HL-60 (cell line): ENCODE results near the gene KRT71.

Experiments used
- DNase-seq, 2 experiments: peaks; one replicate each; pipeline ENCODE4 v3.0.0-alpha.2; 2010 to 2020; ENCODE audit warnings: low read depth in 1 of 2, low spot score in 1 of 2
- H3K27ac ChIP-seq: fragments of 250-450 bp; sonication (Bioruptor Pico); replicated peaks from 2 replicates; pipeline ENCODE4 v1.5.1; 2020; ENCODE audit warnings: mild to moderate bottlenecking, moderate library complexity
- H3K27me3 ChIP-seq: fragments of 250-450 bp; sonication (Bioruptor Pico); 2 replicates; pipeline ENCODE4 v1.5.1; 2021; ENCODE audit warnings: mild to moderate bottlenecking, moderate library complexity; ENCODE audit not compliant: insufficient read depth, poor library complexity, severe bottlenecking
- H3K4me3 ChIP-seq: replicated peaks from 2 replicates; pipeline ENCODE4 v1.5.1; 2011; ENCODE audit warnings: mild to moderate bottlenecking, control low read depth, low read length; ENCODE audit not compliant: insufficient read depth
- GABPA ChIP-seq: IDR thresholded peaks from 2 replicates; pipeline ENCODE4 v1.6.1; 2012; ENCODE audit warnings: low read depth
- POLR2AphosphoS5 ChIP-seq: IDR thresholded peaks from 2 replicates; pipeline ENCODE4 v1.6.1; 2012; ENCODE audit warnings: low read depth
- SPI1 ChIP-seq: IDR thresholded peaks from 2 replicates; pipeline ENCODE4 v1.6.1; 2012; ENCODE audit warnings: low read depth, mild to moderate bottlenecking, borderline replicate concordance
- TF ChIP-seq, protein P1 (sequence below): IDR thresholded peaks from 2 replicates; pipeline ENCODE4 v1.6.1; 2012; ENCODE audit warnings: low read depth; ENCODE audit not compliant: insufficient replicate concordance
- TF ChIP-seq, protein P2 (sequence below): IDR thresholded peaks from one replicate; pipeline ENCODE4 v1.5.1; 2011; ENCODE audit warnings: low read length, control low read depth, inconsistent platforms; ENCODE audit not compliant: insufficient read depth

Gene KRT71

DNA sequence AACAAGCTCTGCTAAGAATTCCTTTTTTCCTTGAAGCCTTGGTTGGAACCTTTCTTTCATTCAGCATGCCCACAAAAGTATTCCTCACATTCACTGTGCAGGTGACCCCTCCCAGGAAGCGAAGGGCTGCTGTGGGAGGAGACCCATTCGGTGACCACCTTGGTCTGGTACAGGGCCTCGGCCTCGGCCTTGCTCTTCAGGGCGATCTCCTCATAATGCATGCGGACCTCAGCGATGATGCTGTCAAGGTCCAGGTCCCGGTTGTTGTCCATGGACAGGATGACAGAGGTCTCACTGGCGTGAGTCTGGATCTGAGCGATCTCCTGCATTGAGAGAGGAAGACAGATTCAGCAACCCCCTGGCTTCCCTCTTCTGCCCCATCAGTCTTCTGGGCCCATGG lies 17.6 kb upstream of the KRT71 start:
- H3K27me3 ChIP-seq, result peaks cover 2% of the 10 kb centered on the region
- TF ChIP-seq SPI1 (no peak), POLR2AphosphoS5 (no peak), GABPA (no peak)
- TF ChIP-seq, protein P1, sequence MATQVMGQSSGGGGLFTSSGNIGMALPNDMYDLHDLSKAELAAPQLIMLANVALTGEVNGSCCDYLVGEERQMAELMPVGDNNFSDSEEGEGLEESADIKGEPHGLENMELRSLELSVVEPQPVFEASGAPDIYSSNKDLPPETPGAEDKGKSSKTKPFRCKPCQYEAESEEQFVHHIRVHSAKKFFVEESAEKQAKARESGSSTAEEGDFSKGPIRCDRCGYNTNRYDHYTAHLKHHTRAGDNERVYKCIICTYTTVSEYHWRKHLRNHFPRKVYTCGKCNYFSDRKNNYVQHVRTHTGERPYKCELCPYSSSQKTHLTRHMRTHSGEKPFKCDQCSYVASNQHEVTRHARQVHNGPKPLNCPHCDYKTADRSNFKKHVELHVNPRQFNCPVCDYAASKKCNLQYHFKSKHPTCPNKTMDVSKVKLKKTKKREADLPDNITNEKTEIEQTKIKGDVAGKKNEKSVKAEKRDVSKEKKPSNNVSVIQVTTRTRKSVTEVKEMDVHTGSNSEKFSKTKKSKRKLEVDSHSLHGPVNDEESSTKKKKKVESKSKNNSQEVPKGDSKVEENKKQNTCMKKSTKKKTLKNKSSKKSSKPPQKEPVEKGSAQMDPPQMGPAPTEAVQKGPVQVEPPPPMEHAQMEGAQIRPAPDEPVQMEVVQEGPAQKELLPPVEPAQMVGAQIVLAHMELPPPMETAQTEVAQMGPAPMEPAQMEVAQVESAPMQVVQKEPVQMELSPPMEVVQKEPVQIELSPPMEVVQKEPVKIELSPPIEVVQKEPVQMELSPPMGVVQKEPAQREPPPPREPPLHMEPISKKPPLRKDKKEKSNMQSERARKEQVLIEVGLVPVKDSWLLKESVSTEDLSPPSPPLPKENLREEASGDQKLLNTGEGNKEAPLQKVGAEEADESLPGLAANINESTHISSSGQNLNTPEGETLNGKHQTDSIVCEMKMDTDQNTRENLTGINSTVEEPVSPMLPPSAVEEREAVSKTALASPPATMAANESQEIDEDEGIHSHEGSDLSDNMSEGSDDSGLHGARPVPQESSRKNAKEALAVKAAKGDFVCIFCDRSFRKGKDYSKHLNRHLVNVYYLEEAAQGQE, result no peak
- TF ChIP-seq, protein P2, sequence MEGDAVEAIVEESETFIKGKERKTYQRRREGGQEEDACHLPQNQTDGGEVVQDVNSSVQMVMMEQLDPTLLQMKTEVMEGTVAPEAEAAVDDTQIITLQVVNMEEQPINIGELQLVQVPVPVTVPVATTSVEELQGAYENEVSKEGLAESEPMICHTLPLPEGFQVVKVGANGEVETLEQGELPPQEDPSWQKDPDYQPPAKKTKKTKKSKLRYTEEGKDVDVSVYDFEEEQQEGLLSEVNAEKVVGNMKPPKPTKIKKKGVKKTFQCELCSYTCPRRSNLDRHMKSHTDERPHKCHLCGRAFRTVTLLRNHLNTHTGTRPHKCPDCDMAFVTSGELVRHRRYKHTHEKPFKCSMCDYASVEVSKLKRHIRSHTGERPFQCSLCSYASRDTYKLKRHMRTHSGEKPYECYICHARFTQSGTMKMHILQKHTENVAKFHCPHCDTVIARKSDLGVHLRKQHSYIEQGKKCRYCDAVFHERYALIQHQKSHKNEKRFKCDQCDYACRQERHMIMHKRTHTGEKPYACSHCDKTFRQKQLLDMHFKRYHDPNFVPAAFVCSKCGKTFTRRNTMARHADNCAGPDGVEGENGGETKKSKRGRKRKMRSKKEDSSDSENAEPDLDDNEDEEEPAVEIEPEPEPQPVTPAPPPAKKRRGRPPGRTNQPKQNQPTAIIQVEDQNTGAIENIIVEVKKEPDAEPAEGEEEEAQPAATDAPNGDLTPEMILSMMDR, result no peak
- no peak for DNase-seq
- H3K4me3 ChIP-seq, result no peak overlapping the region
- H3K27ac ChIP-seq, result no peak overlapping the region

DNA sequence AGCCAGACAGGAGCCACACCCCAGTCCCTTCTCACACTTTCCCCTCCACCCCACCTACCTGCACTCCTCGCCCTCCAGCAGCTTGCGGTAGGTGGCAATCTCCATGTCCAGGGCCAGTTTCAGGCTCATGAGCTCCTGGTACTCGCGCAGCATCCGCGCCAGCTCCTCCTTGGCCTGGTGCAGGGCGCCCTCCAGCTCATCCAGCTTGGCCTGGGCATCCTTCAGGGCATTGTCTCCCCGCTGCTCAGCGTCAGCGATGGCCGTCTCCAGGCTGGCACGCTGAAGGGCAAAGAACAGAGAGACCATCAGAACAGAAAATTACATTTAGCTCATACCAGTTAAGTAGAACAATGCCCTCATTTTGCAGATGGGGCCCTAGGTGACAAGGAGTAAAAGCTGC lies 15.2 kb upstream of the KRT71 start:
- Histone ChIP-seq H3K27me3 (peaks cover 2% of the 10 kb centered on the region), H3K27ac (no peak overlapping the region), H3K4me3 (no peak overlapping the region)
- no peak for DNase-seq
- TF ChIP-seq POLR2AphosphoS5 (no peak), GABPA (no peak), SPI1 (no peak)
- TF ChIP-seq, protein P2, result no peak
- TF ChIP-seq, protein P1, result no peak

DNA sequence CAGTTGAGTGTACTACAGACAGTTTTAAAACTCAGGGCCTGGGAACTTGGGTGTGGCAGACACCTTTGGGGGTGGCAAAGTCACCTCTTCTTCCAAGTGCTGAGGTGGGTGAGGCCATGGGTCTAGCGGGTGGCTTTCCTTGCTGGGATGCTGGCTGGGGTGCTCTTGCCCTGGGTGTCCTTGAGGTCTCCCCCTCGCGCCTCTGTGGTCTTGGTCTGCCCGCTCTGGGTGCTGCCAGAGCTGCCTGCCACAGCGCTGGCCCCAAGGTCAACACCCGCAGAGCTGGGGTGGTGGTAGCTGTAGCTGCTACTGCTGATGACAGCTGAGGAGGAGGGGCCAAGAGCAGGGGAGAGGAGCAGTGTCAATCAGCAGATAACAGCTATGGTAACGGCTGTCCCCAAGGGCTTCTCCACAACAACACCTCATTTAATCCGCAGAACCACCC lies 13.9 kb upstream of the KRT71 start:
- H3K27me3 ChIP-seq, result peaks cover 2% of the 10 kb centered on the region
- no peak for DNase-seq
- TF ChIP-seq, protein P1, result no peak
- TF ChIP-seq, protein P2, result no peak
- TF ChIP-seq POLR2AphosphoS5 (no peak), GABPA (no peak), SPI1 (no peak)

More for the DNA sequence above, 13.9 kb upstream of the KRT71 start:
- no peak overlapping the region for H3K27ac ChIP-seq
- no peak overlapping the region for H3K4me3 ChIP-seq
